ENCODE results near the gene GRIK1. TPM values are rescaled to one million over a fixed set of nuclear protein-coding genes. Genes with fewer than 3 reads are reported as not detected.

The GRIK1 gene
- total and polyA plus RNA-seq, 2 donors (not counting 1 experiment from before 2014, with no cell fraction given) = not detected

DNA sequence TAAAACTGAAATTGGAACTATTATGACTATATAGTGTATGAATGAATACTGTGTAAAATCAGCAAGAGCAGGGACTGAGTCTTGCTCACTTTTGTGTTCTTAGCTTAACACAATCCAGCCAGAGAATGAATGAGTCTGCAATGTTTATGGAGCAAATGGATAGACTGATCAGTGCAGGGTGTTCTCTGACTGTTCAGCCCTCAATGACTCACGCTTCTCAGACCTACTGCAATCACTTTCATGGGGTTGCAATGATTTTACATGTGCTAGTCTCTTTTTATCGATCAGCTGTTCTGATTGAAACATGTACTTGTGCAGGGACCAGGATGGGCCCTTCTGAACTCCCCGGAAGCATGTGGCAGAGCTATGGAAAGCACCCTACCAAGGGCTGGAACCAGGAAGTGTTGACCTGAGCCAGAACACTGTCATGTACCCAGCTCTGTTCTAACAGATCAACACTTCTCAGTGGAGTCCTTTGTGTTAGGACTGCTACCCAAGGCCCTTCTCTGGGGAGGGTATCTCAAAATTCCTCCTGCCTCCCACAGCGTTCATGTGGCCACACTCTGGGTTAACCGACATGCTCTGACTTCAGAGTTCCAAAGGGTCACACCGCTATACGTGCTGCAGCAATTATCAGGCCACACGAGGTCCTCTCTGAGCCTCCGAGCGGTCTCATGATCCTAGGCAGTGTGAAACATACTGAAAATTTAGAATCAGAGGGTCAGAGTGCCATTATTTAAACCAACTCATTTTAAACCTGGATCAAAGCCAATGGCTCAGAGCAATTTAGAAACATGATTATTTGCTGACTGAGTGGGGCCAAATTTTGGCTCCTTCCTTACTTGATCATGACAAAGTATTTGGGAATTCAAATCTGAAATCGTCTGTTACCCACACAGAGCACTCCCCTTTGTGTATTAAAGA is 35.2 kb downstream of the GRIK1 start:
- Histone ChIP-seq H3K9me3 (ENCODE audit: control extremely low read depth in 1 of 3, control insufficient read depth in 2 of 3, insufficient read depth in 1 of 3, low read length in 2 of 3) (peaks cover 0 to 5% (median 0%) of the 10 kb centered on the region in 3 donors), H3K4me2 (replicated peaks; ENCODE audit: low read depth, low read length, poor library complexity, severe bottlenecking) (no peak overlapping the region), H3K27ac (ENCODE audit: low read length in 2 of 2) (no peak overlapping the region), H3K4me1 (ENCODE audit: control insufficient read depth in 2 of 2, insufficient read depth in 2 of 2, low read length in 2 of 2) (no peaks in the 10 kb centered on the region), H3K9ac (ENCODE audit: low read length) (no peak overlapping the region), H4K20me1 (ENCODE audit: control insufficient read depth, insufficient read depth, low read length, poor library complexity, severe bottlenecking) (no peaks in the 10 kb centered on the region), H3K27me3 (replicated peaks in 1 of 4; ENCODE audit: control extremely low read depth in 1 of 4, control insufficient read depth in 3 of 4, insufficient read depth in 4 of 4, low read length in 3 of 4) (no peaks in the 10 kb centered on the region), H3K4me3 (ENCODE audit: control extremely low read depth in 1 of 5, extremely low read depth in 1 of 5, insufficient read depth in 1 of 5, low read depth in 2 of 5, low read length in 4 of 5) (no peak overlapping the region), H3K79me2 (ENCODE audit: control insufficient read depth, insufficient read depth, low read length) (no peaks in the 10 kb centered on the region), H2AFZ (ENCODE audit: insufficient read depth, low read depth, low read length, poor library complexity, severe bottlenecking) (no peak overlapping the region), H3K36me3 (replicated peaks in 1 of 2; ENCODE audit: control extremely low read depth in 1 of 2, control insufficient read depth in 1 of 2, extremely low read depth in 1 of 2, insufficient read depth in 2 of 2, low read length in 1 of 2) (no peaks in the 10 kb centered on the region)
- POLR2A ChIA-PET = no interaction called here
- Mint-ChIP-seq H3K27me3 (no peaks in the 10 kb centered on the region), H3K27ac (no peak overlapping the region), H3K4me3 (no peak overlapping the region), H3K4me1 (no peaks in the 10 kb centered on the region), H3K9me3 (ENCODE audit: insufficient read depth) (no peaks in the 10 kb centered on the region)
- DNase-seq (no peak), ATAC-seq (ENCODE audit: low read depth) (no peak)
- intact Hi-C loops (cut with micrococcal nuclease) = no loop called here
- WGBS (ENCODE audit: insufficient coverage) = 97% methylated on average over 5 of the region's 11 CpGs
- TF ChIP-seq EZH2 (IDR thresholded peaks at IDR 0.05; ENCODE audit: borderline replicate concordance, insufficient read depth, low read depth, low read length, poor library complexity, severe bottlenecking) = no peak
- TF ChIP-seq, protein P1, sequence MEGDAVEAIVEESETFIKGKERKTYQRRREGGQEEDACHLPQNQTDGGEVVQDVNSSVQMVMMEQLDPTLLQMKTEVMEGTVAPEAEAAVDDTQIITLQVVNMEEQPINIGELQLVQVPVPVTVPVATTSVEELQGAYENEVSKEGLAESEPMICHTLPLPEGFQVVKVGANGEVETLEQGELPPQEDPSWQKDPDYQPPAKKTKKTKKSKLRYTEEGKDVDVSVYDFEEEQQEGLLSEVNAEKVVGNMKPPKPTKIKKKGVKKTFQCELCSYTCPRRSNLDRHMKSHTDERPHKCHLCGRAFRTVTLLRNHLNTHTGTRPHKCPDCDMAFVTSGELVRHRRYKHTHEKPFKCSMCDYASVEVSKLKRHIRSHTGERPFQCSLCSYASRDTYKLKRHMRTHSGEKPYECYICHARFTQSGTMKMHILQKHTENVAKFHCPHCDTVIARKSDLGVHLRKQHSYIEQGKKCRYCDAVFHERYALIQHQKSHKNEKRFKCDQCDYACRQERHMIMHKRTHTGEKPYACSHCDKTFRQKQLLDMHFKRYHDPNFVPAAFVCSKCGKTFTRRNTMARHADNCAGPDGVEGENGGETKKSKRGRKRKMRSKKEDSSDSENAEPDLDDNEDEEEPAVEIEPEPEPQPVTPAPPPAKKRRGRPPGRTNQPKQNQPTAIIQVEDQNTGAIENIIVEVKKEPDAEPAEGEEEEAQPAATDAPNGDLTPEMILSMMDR (IDR thresholded peaks at IDR 0.05) = no peak
- CTCF ChIA-PET = no interaction called here

DNA sequence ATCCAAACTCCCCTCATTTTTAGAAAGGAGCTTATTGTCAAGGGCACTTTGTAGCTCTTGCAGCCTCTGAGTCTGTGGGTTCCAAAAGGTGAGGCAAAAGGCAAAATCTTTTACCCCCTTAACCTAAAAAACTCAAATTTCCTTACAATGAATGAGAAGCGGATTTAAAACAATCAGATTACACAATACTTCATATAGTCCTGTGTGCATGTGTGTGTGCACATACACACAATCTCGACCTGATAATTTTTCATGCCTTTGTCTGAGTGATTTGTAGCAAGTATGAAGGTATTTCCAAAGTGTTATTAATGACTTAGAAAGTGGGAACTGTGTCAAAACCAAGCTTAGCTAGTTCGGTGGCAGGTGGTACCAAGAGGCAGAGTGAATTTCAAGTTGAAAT is 42.9 kb downstream of the GRIK1 start:
- Mint-ChIP-seq H3K9me3 (ENCODE audit: insufficient read depth) (no peaks in the 10 kb centered on the region), H3K4me3 (no peak overlapping the region), H3K27me3 (no peaks in the 10 kb centered on the region), H3K4me1 (no peaks in the 10 kb centered on the region), H3K27ac (no peak overlapping the region)
- no peaks in the 10 kb centered on the region for H3K9me3 ChIP-seq (ENCODE audit: control extremely low read depth in 1 of 3, control insufficient read depth in 2 of 3, insufficient read depth in 1 of 3, low read length in 2 of 3)
- 75% methylated on average over 1 of the region's 3 CpGs for WGBS (ENCODE audit: insufficient coverage)
- no peaks in the 10 kb centered on the region for H3K36me3 ChIP-seq (replicated peaks in 1 of 2; ENCODE audit: control extremely low read depth in 1 of 2, control insufficient read depth in 1 of 2, extremely low read depth in 1 of 2, insufficient read depth in 2 of 2, low read length in 1 of 2)
- ATAC-seq (ENCODE audit: low read depth) (no peak), DNase-seq (no peak)
- TF ChIP-seq, protein P1 (IDR thresholded peaks at IDR 0.05) = no peak
- no peak for TF ChIP-seq EZH2 (IDR thresholded peaks at IDR 0.05; ENCODE audit: borderline replicate concordance, insufficient read depth, low read depth, low read length, poor library complexity, severe bottlenecking)
- H3K4me2 ChIP-seq (replicated peaks; ENCODE audit: low read depth, low read length, poor library complexity, severe bottlenecking) = no peak overlapping the region
- CTCF ChIA-PET = interaction anchor here (1.3 kb wide), 1 partner anchor 46 kb away, joined by 3 read pairs; no protein-coding TSS in a partner anchor
- no peaks in the 10 kb centered on the region for H3K4me1 ChIP-seq (ENCODE audit: control insufficient read depth in 2 of 2, insufficient read depth in 2 of 2, low read length in 2 of 2)
- H4K20me1 ChIP-seq (ENCODE audit: control insufficient read depth, insufficient read depth, low read length, poor library complexity, severe bottlenecking) = no peaks in the 10 kb centered on the region
- no peak overlapping the region for H3K4me3 ChIP-seq (ENCODE audit: control extremely low read depth in 1 of 5, extremely low read depth in 1 of 5, insufficient read depth in 1 of 5, low read depth in 2 of 5, low read length in 4 of 5)
- no peaks in the 10 kb centered on the region for H3K79me2 ChIP-seq (ENCODE audit: control insufficient read depth, insufficient read depth, low read length)
- H3K27ac ChIP-seq (ENCODE audit: low read length in 2 of 2) = no peak overlapping the region
- H2AFZ ChIP-seq (ENCODE audit: insufficient read depth, low read depth, low read length, poor library complexity, severe bottlenecking) = no peak overlapping the region
- POLR2A ChIA-PET = no interaction called here
- H3K9ac ChIP-seq (ENCODE audit: low read length) = no peak overlapping the region
- no peaks in the 10 kb centered on the region for H3K27me3 ChIP-seq (replicated peaks in 1 of 4; ENCODE audit: control extremely low read depth in 1 of 4, control insufficient read depth in 3 of 4, insufficient read depth in 4 of 4, low read length in 3 of 4)
- intact Hi-C loops (cut with micrococcal nuclease) = no loop called here
